LNCaP clone FGC (cell line): ENCODE data around the gene CLMP.

ENCODE experiments used
- DNase-seq: peaks from one replicate; pipeline ENCODE4 v3.0.0-alpha.2; 2011; ENCODE audit warnings: low read depth
- H3K4me3 ChIP-seq: 2 replicates; pipeline ENCODE4 v1.5.1; 2011; ENCODE audit warnings: mild to moderate bottlenecking, low read depth, low read length, control low read depth
- CTCF ChIP-seq: IDR thresholded peaks from 2 replicates; pipeline ENCODE4 v1.5.1; 2012; ENCODE audit warnings: mild to moderate bottlenecking; ENCODE audit not compliant: control insufficient read depth, insufficient read depth; ENCODE audit errors: extremely low read depth

Gene CLMP

GRCh38 chr11:123086305-123086704, 108.7 kb downstream of the CLMP start:
- no peak for DNase-seq
- no peak for TF ChIP-seq CTCF
- no peak overlapping the region for H3K4me3 ChIP-seq

GRCh38 chr11:123085497-123085896, 109.6 kb downstream of the CLMP start:
- H3K4me3 ChIP-seq, result no peak overlapping the region
- no peak for TF ChIP-seq CTCF
- DNase-seq, result no peak

GRCh38 chr11:123084454-123084853, 110.6 kb downstream of the CLMP start:
- no peak for TF ChIP-seq CTCF
- no peak overlapping the region for H3K4me3 ChIP-seq
- DNase-seq, result no peak

- H3K4me3 ChIP-seq, result no peak overlapping the region
- no peak for TF ChIP-seq CTCF
- peak; percentile 93 for DNase-seq
Observed at GRCh38 chr11:123083623-123084029, 111.4 kb downstream of the CLMP start.

- TF ChIP-seq CTCF, result no peak
- DNase-seq, result peak; percentile 88
- H3K4me3 ChIP-seq, result no peak overlapping the region
Observed at GRCh38 chr11:123082977-123083376, 112.1 kb downstream of the CLMP start.

GRCh38 chr11:123080015-123080414, 115.0 kb downstream of the CLMP start:
- no peak overlapping the region for H3K4me3 ChIP-seq
- no peak for DNase-seq
- no peak for TF ChIP-seq CTCF

GRCh38 chr11:123076484-123076883, 118.6 kb downstream of the CLMP start:
- no peak overlapping the region for H3K4me3 ChIP-seq
- no peak for DNase-seq
- TF ChIP-seq CTCF, result no peak
